GM18508 (cell line): ENCODE measurements around the gene NBEAL2.
"Not testable (repeated sequence)": the region's sequence is repeated elsewhere in the genome, so short reads cannot be mapped to it uniquely, and the experiment has no call there.

Experiments used
- ATAC-seq: cut with Tn5 transposase; IDR thresholded peaks from one replicate; pipeline ENCODE4 v1.9.1; 2021; ENCODE audit warnings: moderate number of reproducible peaks; ENCODE audit not compliant: insufficient read depth, unreplicated experiment

The NBEAL2 gene

DNA sequence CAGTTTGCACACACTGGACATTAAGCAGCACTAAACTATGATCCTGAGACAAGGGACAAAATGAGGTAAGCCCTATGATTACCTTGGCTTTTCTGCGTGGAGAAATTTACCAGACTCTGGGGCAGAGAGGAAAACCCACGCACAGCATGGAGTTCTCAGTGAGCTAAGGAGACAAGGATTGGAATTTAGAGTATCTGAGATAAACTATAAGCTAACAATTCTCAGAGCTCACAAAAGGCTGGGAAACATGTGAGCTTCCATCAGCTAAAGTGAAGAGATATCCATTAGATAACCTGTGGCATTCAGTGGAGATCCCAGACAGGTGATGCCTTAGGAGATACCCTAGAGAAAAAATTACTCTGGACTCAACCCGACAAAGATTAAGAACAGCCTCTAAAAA, 48.7 kb downstream of the NBEAL2 start:
- no peak for ATAC-seq

GRCh38 chr3:47028667-47029066, 49.2 kb downstream of the NBEAL2 start:
- no peak for ATAC-seq

GRCh38 chr3:47031041-47031440, 51.6 kb downstream of the NBEAL2 start:
- ATAC-seq = not testable (repeated sequence)

GRCh38 chr3:47034868-47035489, 55.5 kb downstream of the NBEAL2 start:
- no peak for ATAC-seq

DNA sequence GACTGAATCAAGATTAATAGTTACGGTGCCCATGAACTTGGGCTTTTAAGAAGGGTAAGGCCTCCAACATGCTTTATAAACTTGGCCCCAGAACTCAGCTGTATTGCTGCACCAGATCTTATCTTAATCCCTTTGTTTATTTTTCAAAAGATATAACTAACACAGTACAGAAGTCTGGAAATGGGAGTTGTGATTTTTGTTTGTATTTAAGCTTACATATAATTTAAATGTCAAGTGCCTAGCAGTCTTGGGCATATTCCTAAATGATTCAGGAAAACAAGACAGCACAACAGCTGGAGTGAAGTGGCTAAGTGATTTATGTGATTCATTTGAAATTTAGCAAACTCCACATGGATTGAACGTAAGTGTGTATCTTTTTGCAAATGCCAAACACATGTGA, 56.2 kb downstream of the NBEAL2 start:
- ATAC-seq = no peak

- no peak for ATAC-seq
Measured at GRCh38 chr3:47036145-47036544, 56.7 kb downstream of the NBEAL2 start.

- not testable (repeated sequence) for ATAC-seq
Measured at GRCh38 chr3:47037302-47037701, 57.8 kb downstream of the NBEAL2 start.

DNA sequence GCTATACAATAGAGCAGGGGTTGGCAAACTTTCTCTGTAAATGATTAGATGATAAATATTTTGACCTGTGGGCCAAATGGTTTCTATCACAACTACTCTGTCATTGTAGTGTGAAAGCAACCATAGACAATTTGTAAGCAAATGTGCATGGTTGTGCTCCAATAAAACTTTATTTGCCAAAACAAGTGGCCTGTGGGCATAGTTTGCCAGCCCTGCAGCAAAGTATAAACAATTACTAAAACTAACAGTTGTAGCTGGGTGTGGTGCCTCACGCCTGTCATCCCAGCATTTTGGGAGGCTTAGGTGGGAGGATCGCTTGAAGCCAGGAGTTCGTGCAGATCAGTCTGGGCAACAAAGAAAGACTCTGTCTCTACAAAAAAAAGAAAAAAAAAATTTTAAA, 61.6 kb downstream of the NBEAL2 start:
- ATAC-seq = no peak

GRCh38 chr3:47042231-47042791, 62.8 kb downstream of the NBEAL2 start:
- no peak for ATAC-seq

- no peak for ATAC-seq
Measured at GRCh38 chr3:47047069-47047468, 67.6 kb downstream of the NBEAL2 start.

DNA sequence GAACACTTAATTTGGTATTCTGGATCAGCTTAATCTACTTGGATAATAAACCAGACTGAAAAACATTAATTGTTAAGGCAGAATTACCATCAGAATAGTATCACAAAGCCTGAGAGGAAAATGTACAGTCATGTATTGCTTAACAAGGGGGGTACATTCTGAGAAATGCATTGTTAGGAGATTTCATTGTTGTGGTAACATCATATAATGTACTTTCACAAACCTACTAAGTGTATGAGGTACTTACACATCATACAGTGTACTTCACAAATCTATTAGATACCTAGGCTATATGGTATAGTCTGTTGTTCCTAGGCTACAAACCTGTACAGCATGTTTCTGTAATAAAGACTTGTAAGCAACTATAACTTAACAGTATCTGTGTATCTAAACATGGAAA, 68.2 kb downstream of the NBEAL2 start:
- no peak for ATAC-seq

GRCh38 chr3:47054412-47054811, 74.9 kb downstream of the NBEAL2 start:
- no peak for ATAC-seq

- no peak for ATAC-seq
Measured at GRCh38 chr3:47056705-47057104, 77.2 kb downstream of the NBEAL2 start.

DNA sequence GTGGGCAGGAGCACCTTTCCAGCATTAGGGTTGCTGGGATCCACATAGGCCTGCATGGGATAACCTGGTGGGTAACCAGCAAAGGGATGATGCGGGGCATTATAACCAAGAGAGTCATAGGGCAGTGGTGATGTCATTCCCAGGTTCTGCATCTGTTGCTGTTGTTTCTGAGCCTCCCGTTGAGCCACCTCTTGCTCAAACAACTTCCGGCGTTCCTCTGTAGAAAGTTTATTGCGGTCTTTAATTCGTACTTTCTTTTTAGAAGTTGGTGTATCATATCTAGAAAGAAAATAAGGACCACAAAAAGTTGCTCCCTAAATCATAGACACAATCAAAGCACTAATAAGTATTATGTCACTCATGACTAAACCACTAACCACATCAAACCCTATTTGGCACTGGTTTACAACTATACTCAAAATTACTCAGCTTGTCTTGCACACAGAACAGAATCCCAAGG, 77.8 kb downstream of the NBEAL2 start:
- no peak for ATAC-seq
